ENCODE results near the gene SLC25A13. TPM values are rescaled to one million over a fixed set of nuclear protein-coding genes. Genes with fewer than 3 reads are reported as not detected.

The SLC25A13 gene
- total RNA-seq, 1 experiment from 2014 or later: 77.2 TPM

- TF ChIP-seq ETV6 (CRISPR knock-in tag; IDR thresholded peaks at IDR 0.05) (no peak), USF1 (CRISPR knock-in tag; IDR thresholded peaks at IDR 0.05) (no peak), ZNF512 (CRISPR knock-in tag; IDR thresholded peaks at IDR 0.05; ENCODE audit: borderline replicate concordance) (no peak), CTCF (IDR thresholded peaks at IDR 0.05) (no peak), HMGXB4 (CRISPR knock-in tag; IDR thresholded peaks at IDR 0.05) (no peak), ATF1 (CRISPR knock-in tag; IDR thresholded peaks at IDR 0.05) (no peak), GTF2I (CRISPR knock-in tag; conservative IDR thresholded peaks at IDR 0.05) (no peak), NFYB (CRISPR knock-in tag; conservative IDR thresholded peaks at IDR 0.05; ENCODE audit: low read depth) (no peak), GRHL2 (CRISPR knock-in tag; IDR thresholded peaks at IDR 0.05; ENCODE audit: insufficient replicate concordance, severe bottlenecking) (no peak), USF2 (CRISPR knock-in tag; IDR thresholded peaks at IDR 0.05) (no peak), E2F5 (CRISPR knock-in tag; IDR thresholded peaks at IDR 0.05) (no peak), AR (CRISPR knock-in tag; IDR thresholded peaks at IDR 0.05) (no peak)
- CTCF ChIA-PET: interaction anchor here (0.8 to 1.2 kb wide), 2 partner anchors 14 to 37 kb away, joined by 3 read pairs; no protein-coding TSS in a partner anchor
- Mint-ChIP-seq H3K27me3 (ENCODE audit: low read depth) (no peaks in the 10 kb centered on the region; the same call in 1 of the 2 replicates), H3K9me3 (no peaks in the 10 kb centered on the region), H3K4me1 (no peaks in the 10 kb centered on the region), H3K27ac (no peak overlapping the region), H3K4me3 (no peak overlapping the region), H3K36me3 (no peaks in the 10 kb centered on the region)
- POLR2A ChIA-PET: no interaction called here
- DNase-seq (ENCODE audit: low spot score) (no peak), ATAC-seq (no peak)
These were observed 232.4 kb downstream of the SLC25A13 start for GRCh38 chr7:96089511-96089910.

- no peak for TF ChIP-seq KAT7 (CRISPR knock-in tag; IDR thresholded peaks at IDR 0.05; ENCODE audit: borderline replicate concordance)
- TF ChIP-seq MYBL2 (CRISPR knock-in tag; IDR thresholded peaks at IDR 0.05): no peak
- TF ChIP-seq USF1 (CRISPR knock-in tag; IDR thresholded peaks at IDR 0.05): no peak
- TF ChIP-seq TEAD4 (CRISPR knock-in tag; IDR thresholded peaks at IDR 0.05): no peak
- TF ChIP-seq ZNF416 (CRISPR knock-in tag; IDR thresholded peaks at IDR 0.05): no peak
- TF ChIP-seq CREB1 (CRISPR knock-in tag; IDR thresholded peaks at IDR 0.05): no peak
- no peak for TF ChIP-seq ZNF396 (CRISPR knock-in tag; IDR thresholded peaks at IDR 0.05; ENCODE audit: borderline replicate concordance)
- no peak for TF ChIP-seq E2F4 (CRISPR knock-in tag; IDR thresholded peaks at IDR 0.05; ENCODE audit: borderline replicate concordance, low read depth)
- DNase-seq (ENCODE audit: low spot score): no peak
- H3K36me3 Mint-ChIP-seq: no peaks in the 10 kb centered on the region
These were observed 233.3 kb downstream of the SLC25A13 start for GRCh38 chr7:96088579-96088978.

More at GRCh38 chr7:96088579-96088978, 233.3 kb downstream of the SLC25A13 start:
- Mint-ChIP-seq H3K27ac (no peak overlapping the region), H3K4me1 (no peaks in the 10 kb centered on the region), H3K27me3 (ENCODE audit: low read depth) (no peaks in the 10 kb centered on the region; the same call in 1 of the 2 replicates), H3K4me3 (no peak overlapping the region), H3K9me3 (no peaks in the 10 kb centered on the region)
- ATAC-seq: no peak
- CTCF ChIA-PET: interaction anchor here (0.8 to 1.2 kb wide), 3 partner anchors 11 to 38 kb away, joined by 3 read pairs; no protein-coding TSS in a partner anchor
- POLR2A ChIA-PET: no interaction called here
